ENCODE results near the gene HOXB7.

DNA sequence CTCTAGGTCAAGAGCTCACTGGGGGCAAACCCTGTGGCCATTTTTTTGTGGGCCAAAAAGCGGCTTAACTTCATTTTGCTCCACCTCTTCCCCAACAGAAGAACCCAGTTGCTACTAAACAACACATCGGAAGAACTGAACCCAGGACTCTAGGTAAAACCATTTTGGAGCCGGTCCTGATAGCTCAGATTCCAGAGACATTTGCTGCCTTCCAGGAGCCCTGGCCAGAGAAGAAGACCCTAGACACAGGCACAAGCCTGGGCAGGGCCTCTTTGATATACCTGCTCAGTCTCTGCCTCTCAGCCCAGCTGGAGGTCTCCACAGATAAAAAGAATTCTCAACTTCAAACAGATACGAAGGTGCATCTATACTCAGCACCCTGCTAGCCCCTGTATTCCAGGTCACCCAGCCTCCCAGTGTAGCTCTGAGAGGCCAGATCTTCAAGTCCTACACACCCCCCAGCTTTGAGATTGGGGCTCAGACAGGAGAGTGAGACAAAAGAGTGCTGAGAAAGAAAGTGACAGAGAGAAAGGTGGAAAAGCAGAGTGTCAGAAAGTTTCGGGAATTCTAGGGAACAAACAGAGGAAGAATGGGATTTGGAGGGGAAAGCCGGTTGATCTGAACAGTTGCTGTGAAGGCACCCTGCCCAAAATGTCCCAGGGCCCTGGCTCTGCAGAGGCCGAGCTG lies 21.9 kb upstream of the HOXB7 start:
- TF ChIP-seq, protein P1, sequence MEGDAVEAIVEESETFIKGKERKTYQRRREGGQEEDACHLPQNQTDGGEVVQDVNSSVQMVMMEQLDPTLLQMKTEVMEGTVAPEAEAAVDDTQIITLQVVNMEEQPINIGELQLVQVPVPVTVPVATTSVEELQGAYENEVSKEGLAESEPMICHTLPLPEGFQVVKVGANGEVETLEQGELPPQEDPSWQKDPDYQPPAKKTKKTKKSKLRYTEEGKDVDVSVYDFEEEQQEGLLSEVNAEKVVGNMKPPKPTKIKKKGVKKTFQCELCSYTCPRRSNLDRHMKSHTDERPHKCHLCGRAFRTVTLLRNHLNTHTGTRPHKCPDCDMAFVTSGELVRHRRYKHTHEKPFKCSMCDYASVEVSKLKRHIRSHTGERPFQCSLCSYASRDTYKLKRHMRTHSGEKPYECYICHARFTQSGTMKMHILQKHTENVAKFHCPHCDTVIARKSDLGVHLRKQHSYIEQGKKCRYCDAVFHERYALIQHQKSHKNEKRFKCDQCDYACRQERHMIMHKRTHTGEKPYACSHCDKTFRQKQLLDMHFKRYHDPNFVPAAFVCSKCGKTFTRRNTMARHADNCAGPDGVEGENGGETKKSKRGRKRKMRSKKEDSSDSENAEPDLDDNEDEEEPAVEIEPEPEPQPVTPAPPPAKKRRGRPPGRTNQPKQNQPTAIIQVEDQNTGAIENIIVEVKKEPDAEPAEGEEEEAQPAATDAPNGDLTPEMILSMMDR (conservative IDR thresholded peaks at IDR 0.05; ENCODE audit: low read length): no peak
- no peak for TF ChIP-seq EZH2phosphoT487 (IDR thresholded peaks at IDR 0.05; ENCODE audit: borderline replicate concordance, low read depth, low read length)

Data from OCI-LY7 (cell line).